GM23338 (cell line): ENCODE results near the gene PRM1. TPM values are rescaled to one million over a fixed set of nuclear protein-coding genes. Genes with fewer than 3 reads are reported as not detected.

ENCODE experiments used
- ATAC-seq: fragments of 200-7000 bp; cut with Tn5 transposase; 3 replicates; pipeline ENCODE4 v1.9.1; 2020
- DNase-seq: peaks from one replicate; pipeline ENCODE4 v3.0.0-alpha.2; 2015; ENCODE audit warnings: low spot score
- H2AFZ ChIP-seq: fragments of 200-600 bp; sonication (generic); 2 replicates; pipeline ENCODE4 v1.8.0; 2016; ENCODE audit warnings: antibody characterized with exemption, mild to moderate bottlenecking, moderate library complexity
- H3F3A ChIP-seq: fragments of 200-600 bp; sonication (generic); replicated peaks from 2 replicates; pipeline ENCODE4 v1.8.0; 2017; ENCODE audit warnings: antibody characterized with exemption, mixed run types, low read depth
- H3K27ac ChIP-seq: fragments of 200-600 bp; sonication (generic); 2 replicates; pipeline ENCODE4 v1.6.1; 2016; ENCODE audit warnings: low read depth
- H3K27me3 ChIP-seq: fragments of 200-600 bp; sonication (generic); 2 replicates; pipeline ENCODE4 v1.8.0; 2016; ENCODE audit warnings: mild to moderate bottlenecking, mixed run types, moderate library complexity; ENCODE audit not compliant: insufficient read depth
- H3K36me3 ChIP-seq: fragments of 200-600 bp; sonication (generic); 2 replicates; pipeline ENCODE4 v1.8.0; 2016; ENCODE audit warnings: mild to moderate bottlenecking; ENCODE audit not compliant: insufficient read depth
- H3K4me1 ChIP-seq: fragments of 200-600 bp; sonication (generic); 2 replicates; pipeline ENCODE4 v1.8.0; 2016; ENCODE audit warnings: mild to moderate bottlenecking, moderate library complexity; ENCODE audit not compliant: insufficient read depth
- H3K4me2 ChIP-seq: fragments of 200-600 bp; sonication (generic); 2 replicates; pipeline ENCODE4 v1.7.1; 2017; ENCODE audit warnings: mixed run types
- H3K4me3 ChIP-seq: fragments of 200-600 bp; sonication (generic); 2 replicates; pipeline ENCODE4 v1.6.1; 2016; ENCODE audit warnings: mixed run types
- H3K79me2 ChIP-seq: fragments of 200-600 bp; sonication (generic); replicated peaks from 2 replicates; pipeline ENCODE4 v1.8.0; 2017; ENCODE audit warnings: mild to moderate bottlenecking; ENCODE audit not compliant: insufficient read depth
- H3K9me2 ChIP-seq: fragments of 200-600 bp; sonication (generic); 2 replicates; pipeline ENCODE4 v1.8.0; 2017; ENCODE audit not compliant: insufficient read depth
- H4K20me1 ChIP-seq: fragments of 200-600 bp; sonication (generic); replicated peaks from 2 replicates; pipeline ENCODE4 v1.8.0; 2017; ENCODE audit warnings: mild to moderate bottlenecking; ENCODE audit not compliant: insufficient read depth
- H3K27ac Mint-ChIP-seq: 2 replicates; pipeline ENCODE4 v1.8.0; 2020; ENCODE audit warnings: inconsistent platforms, mild to moderate bottlenecking, moderate library complexity, mixed read lengths
- H3K27me3 Mint-ChIP-seq: 3 replicates; pipeline ENCODE4 v1.8.0; 2022; ENCODE audit warnings: low read depth, mild to moderate bottlenecking, moderate library complexity, mixed read lengths, inconsistent platforms; ENCODE audit not compliant: insufficient read depth, poor library complexity
- H3K36me3 Mint-ChIP-seq: 3 replicates; pipeline ENCODE4 v1.8.0; 2021; ENCODE audit warnings: low read depth, mild to moderate bottlenecking, inconsistent platforms, moderate library complexity, mixed read lengths
- H3K4me1 Mint-ChIP-seq: 3 replicates; pipeline ENCODE4 v1.8.0; 2020; ENCODE audit warnings: mild to moderate bottlenecking, inconsistent platforms, mixed read lengths
- H3K4me3 Mint-ChIP-seq: 3 replicates; pipeline ENCODE4 v1.8.0; 2021; ENCODE audit warnings: moderate library complexity, mild to moderate bottlenecking, inconsistent platforms, mixed read lengths
- H3K9me3 Mint-ChIP-seq: 3 replicates; pipeline ENCODE4 v1.8.0; 2020; ENCODE audit warnings: moderate library complexity, mild to moderate bottlenecking, inconsistent platforms, mixed read lengths
- STAT1 ChIP-seq: IDR thresholded peaks from one replicate; pipeline ENCODE4 v1.6.1; 2016; ENCODE audit warnings: antibody characterized with exemption; ENCODE audit not compliant: unreplicated experiment
- ZNF114 ChIP-seq: fragments of 250-450 bp; sonication (Bioruptor Pico); IDR thresholded peaks from 2 replicates; pipeline ENCODE4 v1.5.0; 2020; ENCODE audit warnings: mild to moderate bottlenecking, moderate library complexity
- ZNF331 ChIP-seq: fragments of 250-450 bp; sonication (Bioruptor Pico); IDR thresholded peaks from 2 replicates; pipeline ENCODE4 v1.5.0; 2020; ENCODE audit warnings: low read depth, mild to moderate bottlenecking, moderate library complexity
- polyA plus RNA-seq: library from polyadenylated mRNA; unstranded; fragments of >200 nt; fragmentation: Nextera tagmentation; extraction: Ambion mirVana; gene quantifications from 2 replicates; pipeline ENCODE4 v1.2.1, GENCODE V29; 2016
- total RNA-seq: library from RNA; depleted of rRNA; stranded (reverse); fragments of >200 nt; shearing (Covaris generic); gene quantifications from 2 replicates; pipeline ENCODE4 v1.2.3, GENCODE V29; 2014
- TF ChIP-seq, protein P1 (sequence below), 2 experiments: fragments of 200-600 bp in 1 of 2; sonication (generic) in 1 of 2; conservative IDR thresholded peaks; 2 replicates each; pipeline versions ENCODE4 v1.5.1 to v1.6.1; 2016 to 2017; ENCODE audit warnings: antibody characterized with exemption in 2 of 2, low read depth in 2 of 2, mild to moderate bottlenecking in 2 of 2, moderate library complexity in 1 of 2
- TF ChIP-seq, protein P2 (sequence below): fragments of 250-450 bp; sonication (Bioruptor Pico); IDR thresholded peaks from 2 replicates; pipeline ENCODE4 v1.5.0; 2020; ENCODE audit warnings: mild to moderate bottlenecking, moderate library complexity

Gene PRM1
- total and polyA plus RNA-seq, 2 experiments from 2014 or later, result 1.2 TPM; not detected in 1

DNA sequence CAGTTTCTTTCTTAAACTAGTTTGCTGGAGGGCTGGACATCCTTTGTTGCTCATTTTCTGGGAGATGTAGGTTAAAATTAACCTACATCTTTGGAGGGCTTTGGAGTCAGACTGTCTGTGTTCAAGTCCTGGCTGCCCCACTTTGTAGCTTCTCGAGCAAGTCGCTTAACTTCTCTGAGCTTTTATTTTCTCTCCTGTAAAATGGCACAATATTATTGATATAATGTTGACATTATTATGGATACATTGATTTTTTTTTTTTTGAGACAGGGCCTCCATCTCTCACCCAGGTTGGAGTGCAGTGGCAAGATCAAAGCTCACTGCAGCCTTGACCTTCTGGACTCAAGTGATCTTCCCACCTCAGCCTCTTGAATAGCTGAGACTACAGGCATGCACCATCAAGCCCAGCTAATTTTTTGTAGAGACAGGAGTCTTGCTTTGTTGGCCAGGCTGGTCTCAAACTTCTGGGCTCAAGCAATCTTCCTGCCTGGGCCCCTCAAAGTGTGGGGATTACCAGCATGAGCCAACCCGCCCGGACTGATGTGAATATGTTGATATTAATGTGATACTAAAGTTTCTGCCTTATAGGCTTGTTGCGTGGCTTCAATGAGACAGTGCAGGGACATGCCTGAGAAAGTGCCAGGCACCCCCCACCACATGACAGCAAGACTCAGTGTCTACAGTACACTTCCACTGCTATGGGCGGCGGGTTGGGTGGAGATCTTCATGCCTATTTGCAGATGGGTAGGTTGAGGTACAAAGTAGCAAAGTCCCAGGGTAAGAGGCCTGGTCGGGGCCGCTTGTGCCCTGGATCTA, 32.6 kb upstream of the PRM1 start:
- Histone ChIP-seq H3K27me3 (no peaks in the 10 kb centered on the region), H3K4me2 (peak overlapping the region; percentile 42), H4K20me1 (no peaks in the 10 kb centered on the region), H3K79me2 (peaks cover 6% of the 10 kb centered on the region; the same call in 1 of the 2 replicates), H3K9me2 (no peaks in the 10 kb centered on the region; the same call in 1 of the 2 replicates), H3F3A (peaks cover 39% of the 10 kb centered on the region), H3K4me3 (peak overlapping the region; percentile 20; the same call in 1 of the 2 replicates), H3K36me3 (no peaks in the 10 kb centered on the region; the same call in 1 of the 2 replicates), H3K27ac (peak overlapping the region; percentile 100), H2AFZ (no peak overlapping the region), H3K4me1 (peaks cover 59% of the 10 kb centered on the region)
- Mint-ChIP-seq H3K4me1 (peaks cover 52% of the 10 kb centered on the region), H3K9me3 (no peaks in the 10 kb centered on the region), H3K27me3 (peaks cover 17% of the 10 kb centered on the region), H3K27ac (peak overlapping the region; percentile 97), H3K4me3 (peak overlapping the region; percentile 57; the same call in 2 of the 3 replicates), H3K36me3 (peaks cover 5% of the 10 kb centered on the region)
- TF ChIP-seq STAT1 (no peak), ZNF331 (no peak), ZNF114 (CRISPR knock-in tag) (no peak)
- TF ChIP-seq, protein P1, sequence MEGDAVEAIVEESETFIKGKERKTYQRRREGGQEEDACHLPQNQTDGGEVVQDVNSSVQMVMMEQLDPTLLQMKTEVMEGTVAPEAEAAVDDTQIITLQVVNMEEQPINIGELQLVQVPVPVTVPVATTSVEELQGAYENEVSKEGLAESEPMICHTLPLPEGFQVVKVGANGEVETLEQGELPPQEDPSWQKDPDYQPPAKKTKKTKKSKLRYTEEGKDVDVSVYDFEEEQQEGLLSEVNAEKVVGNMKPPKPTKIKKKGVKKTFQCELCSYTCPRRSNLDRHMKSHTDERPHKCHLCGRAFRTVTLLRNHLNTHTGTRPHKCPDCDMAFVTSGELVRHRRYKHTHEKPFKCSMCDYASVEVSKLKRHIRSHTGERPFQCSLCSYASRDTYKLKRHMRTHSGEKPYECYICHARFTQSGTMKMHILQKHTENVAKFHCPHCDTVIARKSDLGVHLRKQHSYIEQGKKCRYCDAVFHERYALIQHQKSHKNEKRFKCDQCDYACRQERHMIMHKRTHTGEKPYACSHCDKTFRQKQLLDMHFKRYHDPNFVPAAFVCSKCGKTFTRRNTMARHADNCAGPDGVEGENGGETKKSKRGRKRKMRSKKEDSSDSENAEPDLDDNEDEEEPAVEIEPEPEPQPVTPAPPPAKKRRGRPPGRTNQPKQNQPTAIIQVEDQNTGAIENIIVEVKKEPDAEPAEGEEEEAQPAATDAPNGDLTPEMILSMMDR (conservative IDR thresholded peaks at IDR 0.05; ENCODE audit: low read depth in 2 of 2), result no peak
- TF ChIP-seq, protein P2, sequence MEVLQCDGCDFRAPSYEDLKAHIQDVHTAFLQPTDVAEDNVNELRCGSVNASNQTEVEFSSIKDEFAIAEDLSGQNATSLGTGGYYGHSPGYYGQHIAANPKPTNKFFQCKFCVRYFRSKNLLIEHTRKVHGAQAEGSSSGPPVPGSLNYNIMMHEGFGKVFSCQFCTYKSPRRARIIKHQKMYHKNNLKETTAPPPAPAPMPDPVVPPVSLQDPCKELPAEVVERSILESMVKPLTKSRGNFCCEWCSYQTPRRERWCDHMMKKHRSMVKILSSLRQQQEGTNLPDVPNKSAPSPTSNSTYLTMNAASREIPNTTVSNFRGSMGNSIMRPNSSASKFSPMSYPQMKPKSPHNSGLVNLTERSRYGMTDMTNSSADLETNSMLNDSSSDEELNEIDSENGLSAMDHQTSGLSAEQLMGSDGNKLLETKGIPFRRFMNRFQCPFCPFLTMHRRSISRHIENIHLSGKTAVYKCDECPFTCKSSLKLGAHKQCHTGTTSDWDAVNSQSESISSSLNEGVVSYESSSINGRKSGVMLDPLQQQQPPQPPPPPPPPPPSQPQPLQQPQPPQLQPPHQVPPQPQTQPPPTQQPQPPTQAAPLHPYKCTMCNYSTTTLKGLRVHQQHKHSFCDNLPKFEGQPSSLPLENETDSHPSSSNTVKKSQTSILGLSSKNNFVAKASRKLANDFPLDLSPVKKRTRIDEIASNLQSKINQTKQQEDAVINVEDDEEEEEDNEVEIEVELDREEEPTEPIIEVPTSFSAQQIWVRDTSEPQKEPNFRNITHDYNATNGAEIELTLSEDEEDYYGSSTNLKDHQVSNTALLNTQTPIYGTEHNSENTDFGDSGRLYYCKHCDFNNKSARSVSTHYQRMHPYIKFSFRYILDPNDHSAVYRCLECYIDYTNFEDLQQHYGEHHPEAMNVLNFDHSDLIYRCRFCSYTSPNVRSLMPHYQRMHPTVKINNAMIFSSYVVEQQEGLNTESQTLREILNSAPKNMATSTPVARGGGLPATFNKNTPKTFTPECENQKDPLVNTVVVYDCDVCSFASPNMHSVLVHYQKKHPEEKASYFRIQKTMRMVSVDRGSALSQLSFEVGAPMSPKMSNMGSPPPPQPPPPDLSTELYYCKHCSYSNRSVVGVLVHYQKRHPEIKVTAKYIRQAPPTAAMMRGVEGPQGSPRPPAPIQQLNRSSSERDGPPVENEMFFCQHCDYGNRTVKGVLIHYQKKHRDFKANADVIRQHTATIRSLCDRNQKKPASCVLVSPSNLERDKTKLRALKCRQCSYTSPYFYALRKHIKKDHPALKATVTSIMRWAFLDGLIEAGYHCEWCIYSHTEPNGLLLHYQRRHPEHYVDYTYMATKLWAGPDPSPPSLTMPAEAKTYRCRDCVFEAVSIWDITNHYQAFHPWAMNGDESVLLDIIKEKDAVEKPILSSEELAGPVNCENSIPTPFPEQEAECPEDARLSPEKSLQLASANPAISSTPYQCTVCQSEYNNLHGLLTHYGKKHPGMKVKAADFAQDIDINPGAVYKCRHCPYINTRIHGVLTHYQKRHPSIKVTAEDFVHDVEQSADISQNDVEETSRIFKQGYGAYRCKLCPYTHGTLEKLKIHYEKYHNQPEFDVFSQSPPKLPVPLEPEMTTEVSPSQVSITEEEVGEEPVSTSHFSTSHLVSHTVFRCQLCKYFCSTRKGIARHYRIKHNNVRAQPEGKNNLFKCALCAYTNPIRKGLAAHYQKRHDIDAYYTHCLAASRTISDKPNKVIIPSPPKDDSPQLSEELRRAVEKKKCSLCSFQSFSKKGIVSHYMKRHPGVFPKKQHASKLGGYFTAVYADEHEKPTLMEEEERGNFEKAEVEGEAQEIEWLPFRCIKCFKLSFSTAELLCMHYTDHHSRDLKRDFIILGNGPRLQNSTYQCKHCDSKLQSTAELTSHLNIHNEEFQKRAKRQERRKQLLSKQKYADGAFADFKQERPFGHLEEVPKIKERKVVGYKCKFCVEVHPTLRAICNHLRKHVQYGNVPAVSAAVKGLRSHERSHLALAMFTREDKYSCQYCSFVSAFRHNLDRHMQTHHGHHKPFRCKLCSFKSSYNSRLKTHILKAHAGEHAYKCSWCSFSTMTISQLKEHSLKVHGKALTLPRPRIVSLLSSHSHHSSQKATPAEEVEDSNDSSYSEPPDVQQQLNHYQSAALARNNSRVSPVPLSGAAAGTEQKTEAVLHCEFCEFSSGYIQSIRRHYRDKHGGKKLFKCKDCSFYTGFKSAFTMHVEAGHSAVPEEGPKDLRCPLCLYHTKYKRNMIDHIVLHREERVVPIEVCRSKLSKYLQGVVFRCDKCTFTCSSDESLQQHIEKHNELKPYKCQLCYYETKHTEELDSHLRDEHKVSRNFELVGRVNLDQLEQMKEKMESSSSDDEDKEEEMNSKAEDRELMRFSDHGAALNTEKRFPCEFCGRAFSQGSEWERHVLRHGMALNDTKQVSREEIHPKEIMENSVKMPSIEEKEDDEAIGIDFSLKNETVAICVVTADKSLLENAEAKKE (CRISPR knock-in tag), result no peak
- ATAC-seq (no peak), DNase-seq (no peak)
